ENCODE results near the gene MMRN2.

GRCh38 chr10:86914734-86915133 lies 42.7 kb downstream of the MMRN2 start:
- TF ChIP-seq CTCF (IDR thresholded peaks at IDR 0.05), result no peak
- TF ChIP-seq POLR2A (IDR thresholded peaks at IDR 0.05), result no peak
- TF ChIP-seq EP300 (IDR thresholded peaks at IDR 0.05), result no peak

Data from sigmoid colon (tissue), 4 donors.